ENCODE data around the gene GPA33. TPM values are rescaled to one million over a fixed set of nuclear protein-coding genes. Genes with fewer than 3 reads are reported as not detected.

The GPA33 gene
- 0.05 TPM in 1 of 5 replicates, not detected in the others for total RNA-seq (2022; extraction: Qiagen RNA extraction)

GRCh38 chr1:167090314-167090942, at the start of gene GPA33:
GPA33 (minus strand) TSS chr1:167090377; CDS start chr1:167090287, 90 bp downstream.

GRCh38 chr1:167093846-167094516, 3.8 kb upstream of the GPA33 start, which contains the start of gene STYXL2:
STYXL2 (plus strand) TSS chr1:167094075; CDS start chr1:167094850, 775 bp downstream.

Other genes starting within 250 kb of the GPA33 start
- 10.3 to 16.0 TPM (median 12.7 TPM) in 5 replicates for gene TADA1, start 214.1 kb downstream of the GPA33 start, total RNA-seq (2022; extraction: Qiagen RNA extraction)
- 0.01 to 0.06 TPM (median 0.02 TPM) in 4 of 5 replicates, not detected in the other for gene ILDR2, start 114.8 kb downstream of the GPA33 start, total RNA-seq (2022; extraction: Qiagen RNA extraction)
- gene MAEL, start 101.1 kb downstream of the GPA33 start, total RNA-seq (2022; extraction: Qiagen RNA extraction): not detected in 5 replicates
- not detected in 5 replicates for gene STYXL2, start 3.7 kb upstream of the GPA33 start, total RNA-seq (2022; extraction: Qiagen RNA extraction)
- gene POU2F1, start 130.5 kb upstream of the GPA33 start, total RNA-seq (2022; extraction: Qiagen RNA extraction): 3.4 to 5.3 TPM (median 3.8 TPM) in 5 replicates